ENCODE data around the gene RAB24. TPM values are rescaled to one million over a fixed set of nuclear protein-coding genes. Genes with fewer than 3 reads are reported as not detected.
"Not testable (repeated sequence)": the region's sequence is repeated elsewhere in the genome, so short reads cannot be mapped to it uniquely, and the experiment has no call there.

Gene RAB24
- polyA plus RNA-seq, 1 experiment = 54.7 TPM

- POLR2A ChIA-PET = no interaction called here
- Histone ChIP-seq H3K27me3 (ENCODE audit: control insufficient read depth, insufficient read depth, low read length) (no peaks in the 10 kb centered on the region), H3K4me3 (ENCODE audit: low read depth, low read length) (no peak overlapping the region), H3K36me3 (ENCODE audit: control insufficient read depth, insufficient read depth, low read length) (peaks cover 2% of the 10 kb centered on the region; the same call in 1 of the 2 replicates)
- CTCF ChIA-PET = interaction anchor here (0.7 kb wide), 1 partner anchor 43 kb away, joined by 4 read pairs; no protein-coding TSS in a partner anchor
- DNase-seq (ENCODE audit: low read depth) = no peak
- TF ChIP-seq CTCF (IDR thresholded peaks at IDR 0.05; ENCODE audit: insufficient read depth, low read depth, low read length) = no peak
These were observed 40.3 kb upstream of the RAB24 start for GRCh38 chr5:177343777-177344176.

- H3K27me3 ChIP-seq (ENCODE audit: control insufficient read depth, insufficient read depth, low read length); CTCF ChIA-PET; H3K4me3 ChIP-seq (ENCODE audit: low read depth, low read length); DNase-seq (ENCODE audit: low read depth); H3K36me3 ChIP-seq (ENCODE audit: control insufficient read depth, insufficient read depth, low read length); POLR2A ChIA-PET: not testable (repeated sequence)
These were observed 39.5 kb upstream of the RAB24 start for GRCh38 chr5:177343000-177343399.

- no peak for DNase-seq (ENCODE audit: low read depth)
- CTCF ChIA-PET = interaction anchor here (0.7 kb wide), 1 partner anchor 25 kb away, joined by 3 read pairs; no protein-coding TSS in a partner anchor
- H3K4me3 ChIP-seq (ENCODE audit: low read depth, low read length) = no peak overlapping the region
- POLR2A ChIA-PET = no interaction called here
- TF ChIP-seq CTCF (IDR thresholded peaks at IDR 0.05; ENCODE audit: insufficient read depth, low read depth, low read length) = no peak
- H3K27me3 ChIP-seq (ENCODE audit: control insufficient read depth, insufficient read depth, low read length) = no peaks in the 10 kb centered on the region
- peaks cover 27% of the 10 kb centered on the region for H3K36me3 ChIP-seq (ENCODE audit: control insufficient read depth, insufficient read depth, low read length)
These were observed 35.7 kb upstream of the RAB24 start for GRCh38 chr5:177339107-177339638.

GRCh38 chr5:177338251-177339106 lies 35.0 kb upstream of the RAB24 start:
- no peak for TF ChIP-seq CTCF (IDR thresholded peaks at IDR 0.05; ENCODE audit: insufficient read depth, low read depth, low read length)
- ChIA-PET CTCF (no interaction called here), POLR2A (no interaction called here)
- no peaks in the 10 kb centered on the region for H3K27me3 ChIP-seq (ENCODE audit: control insufficient read depth, insufficient read depth, low read length)
- H3K36me3 ChIP-seq (ENCODE audit: control insufficient read depth, insufficient read depth, low read length) = peaks cover 33% of the 10 kb centered on the region
- no peak for DNase-seq (ENCODE audit: low read depth)
- H3K4me3 ChIP-seq (ENCODE audit: low read depth, low read length) = no peak overlapping the region

GRCh38 chr5:177336603-177337494 lies 33.3 kb upstream of the RAB24 start:
- CTCF ChIA-PET = interaction anchor here (0.9 to 8.3 kb wide), 2 partner anchors 13 to 19 kb away, joined by 4 to 36 read pairs; no protein-coding TSS in a partner anchor
- no peak overlapping the region for H3K4me3 ChIP-seq (ENCODE audit: low read depth, low read length)
- H3K27me3 ChIP-seq (ENCODE audit: control insufficient read depth, insufficient read depth, low read length) = no peaks in the 10 kb centered on the region
- no peak for TF ChIP-seq CTCF (IDR thresholded peaks at IDR 0.05; ENCODE audit: insufficient read depth, low read depth, low read length)
- H3K36me3 ChIP-seq (ENCODE audit: control insufficient read depth, insufficient read depth, low read length) = peaks cover 41% of the 10 kb centered on the region
- DNase-seq (ENCODE audit: low read depth) = no peak
- POLR2A ChIA-PET = no interaction called here
